GM18873 (cell line): Measurements from ENCODE around the gene CERS6.

Experiments
- ATAC-seq: cut with Tn5 transposase; IDR thresholded peaks from one replicate; pipeline ENCODE4 v1.9.1; 2021; ENCODE audit warnings: mild to moderate bottlenecking, moderate library complexity, moderate number of reproducible peaks; ENCODE audit not compliant: unreplicated experiment, low FRiP score

CERS6 gene

DNA sequence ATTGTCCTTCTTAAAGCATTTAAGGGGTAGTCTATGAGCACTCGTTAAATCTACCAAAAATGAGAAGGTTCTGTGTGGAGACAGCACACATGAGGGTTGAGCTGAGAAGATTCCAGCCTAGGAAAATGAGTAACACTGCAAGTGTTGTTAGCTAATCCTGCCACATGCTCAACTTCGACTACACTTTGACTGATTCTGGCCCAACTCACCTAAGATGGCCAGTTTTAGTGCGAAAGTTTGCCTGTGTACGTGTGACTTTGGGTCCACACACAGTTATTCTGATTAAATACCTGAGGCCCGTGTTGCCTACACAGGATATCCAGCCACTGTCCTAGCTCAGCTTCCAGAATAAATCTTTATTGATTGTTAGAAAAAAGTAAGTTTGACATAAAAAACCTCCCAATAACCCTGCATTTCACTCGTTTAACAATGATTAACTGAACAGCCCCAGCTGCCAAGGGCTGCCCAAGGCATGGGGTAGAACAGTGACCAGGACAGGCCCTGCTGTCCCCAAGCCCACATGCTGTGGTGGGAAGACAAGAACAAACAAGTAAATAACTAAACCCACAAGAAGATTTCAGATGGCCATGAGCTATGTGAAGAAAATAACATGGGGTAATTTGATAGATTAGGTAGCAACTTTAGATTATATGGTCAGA lies 14.7 kb upstream of the CERS6 start:
- ATAC-seq, result no peak

DNA sequence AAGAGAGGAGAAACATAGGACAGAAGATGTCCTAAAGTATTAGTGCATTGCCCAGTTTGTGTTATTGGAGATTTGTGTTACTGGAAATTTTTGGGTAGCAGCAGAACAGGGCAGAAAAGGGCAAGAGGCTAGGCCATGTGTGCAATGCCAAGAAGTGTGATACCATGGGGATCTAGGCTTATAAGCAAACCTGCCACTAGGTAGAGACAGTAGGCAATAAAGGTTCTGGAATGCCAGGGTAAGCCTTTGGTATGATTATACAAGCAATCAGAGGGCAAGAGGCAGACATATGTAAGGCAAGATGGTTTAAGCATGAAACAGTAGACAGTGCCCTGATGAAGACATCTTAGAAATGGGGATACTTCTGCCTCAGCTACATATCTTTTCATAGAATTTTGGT lies 12.3 kb upstream of the CERS6 start:
- no peak for ATAC-seq

DNA sequence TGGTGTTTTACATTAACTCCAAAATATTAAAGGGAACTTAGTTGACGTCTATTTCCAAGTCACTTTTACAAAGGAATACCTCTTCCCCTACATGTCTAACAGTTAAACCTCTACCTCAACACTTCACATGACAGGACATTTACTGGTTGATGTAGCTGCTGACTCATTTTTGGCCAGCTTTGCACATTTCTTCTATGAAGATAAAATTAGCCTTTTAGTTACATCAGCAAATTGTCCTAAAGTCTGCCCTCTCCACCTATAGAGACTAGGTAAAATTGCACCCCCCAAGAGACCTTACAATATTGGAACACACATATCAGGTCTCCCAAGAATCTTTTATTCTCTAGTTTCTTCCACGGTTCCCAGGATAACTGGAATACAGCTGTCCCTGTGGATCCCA lies 10.1 kb upstream of the CERS6 start:
- no peak for ATAC-seq

DNA sequence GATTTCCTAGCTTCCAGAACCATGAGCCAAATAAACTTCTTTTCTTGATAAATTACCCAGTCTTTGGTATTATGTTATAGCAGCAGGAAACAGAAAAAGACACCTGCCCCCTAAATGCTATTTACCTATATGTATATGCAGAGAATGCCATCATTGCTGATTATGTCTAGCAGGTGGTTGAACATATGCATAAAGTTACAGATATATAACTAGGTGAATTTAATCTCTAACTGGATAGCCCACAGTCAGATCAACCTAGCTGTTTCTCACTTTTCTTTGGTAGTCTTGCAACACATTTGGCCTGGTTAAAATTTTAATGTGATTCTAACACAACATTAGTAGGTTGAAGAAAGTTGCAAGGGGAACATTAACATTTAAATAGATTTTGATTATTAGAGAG lies 7.1 kb upstream of the CERS6 start:
- ATAC-seq, result no peak

- no peak for ATAC-seq
Measured at GRCh38 chr2:168449419-168449818, 6.7 kb upstream of the CERS6 start.

DNA sequence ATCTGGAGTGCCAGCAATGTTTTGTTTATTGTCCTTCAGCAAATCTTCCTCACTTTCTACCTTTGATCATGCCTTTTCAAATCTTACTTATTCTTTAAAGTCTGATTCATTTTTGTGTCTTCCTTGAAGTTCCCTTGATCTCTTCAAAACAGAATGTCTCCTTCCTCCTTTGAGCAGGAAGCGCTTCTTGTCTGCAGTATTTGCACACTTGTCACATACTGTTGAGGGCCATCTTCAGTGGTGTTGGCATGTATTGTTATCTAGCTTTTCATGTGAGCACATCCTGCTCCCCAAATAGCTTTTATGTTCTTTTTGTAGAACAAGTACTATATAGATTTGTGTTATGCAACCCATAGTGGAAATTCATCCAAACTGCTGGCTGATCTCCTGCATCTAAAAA lies 5.9 kb upstream of the CERS6 start:
- no peak for ATAC-seq

- no peak for ATAC-seq
Measured at GRCh38 chr2:168450732-168451131, 5.3 kb upstream of the CERS6 start.

DNA sequence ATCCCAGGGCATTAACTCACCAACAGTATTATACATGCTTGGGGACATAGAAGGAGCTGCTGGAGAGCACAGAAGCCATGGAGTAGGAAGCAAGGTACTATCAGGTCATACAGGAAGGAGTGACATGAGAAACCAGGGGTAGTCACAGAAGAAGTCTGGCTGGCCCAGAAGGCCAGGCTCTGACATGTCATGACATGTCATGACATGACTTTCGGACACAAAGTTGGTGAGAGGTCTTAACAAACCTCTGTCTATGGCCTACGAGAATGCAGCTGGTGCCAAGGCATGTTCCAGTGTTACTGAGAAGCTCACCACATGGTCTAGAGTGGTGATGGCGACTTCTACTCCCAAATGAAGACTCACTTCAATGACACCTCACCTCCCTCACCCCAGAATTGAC lies 3.3 kb upstream of the CERS6 start:
- ATAC-seq, result no peak

GRCh38 chr2:168453404-168453803 lies 2.7 kb upstream of the CERS6 start:
- ATAC-seq, result no peak

GRCh38 chr2:168454737-168455644 lies 1.1 kb upstream of the CERS6 start:
- ATAC-seq, result no peak

DNA sequence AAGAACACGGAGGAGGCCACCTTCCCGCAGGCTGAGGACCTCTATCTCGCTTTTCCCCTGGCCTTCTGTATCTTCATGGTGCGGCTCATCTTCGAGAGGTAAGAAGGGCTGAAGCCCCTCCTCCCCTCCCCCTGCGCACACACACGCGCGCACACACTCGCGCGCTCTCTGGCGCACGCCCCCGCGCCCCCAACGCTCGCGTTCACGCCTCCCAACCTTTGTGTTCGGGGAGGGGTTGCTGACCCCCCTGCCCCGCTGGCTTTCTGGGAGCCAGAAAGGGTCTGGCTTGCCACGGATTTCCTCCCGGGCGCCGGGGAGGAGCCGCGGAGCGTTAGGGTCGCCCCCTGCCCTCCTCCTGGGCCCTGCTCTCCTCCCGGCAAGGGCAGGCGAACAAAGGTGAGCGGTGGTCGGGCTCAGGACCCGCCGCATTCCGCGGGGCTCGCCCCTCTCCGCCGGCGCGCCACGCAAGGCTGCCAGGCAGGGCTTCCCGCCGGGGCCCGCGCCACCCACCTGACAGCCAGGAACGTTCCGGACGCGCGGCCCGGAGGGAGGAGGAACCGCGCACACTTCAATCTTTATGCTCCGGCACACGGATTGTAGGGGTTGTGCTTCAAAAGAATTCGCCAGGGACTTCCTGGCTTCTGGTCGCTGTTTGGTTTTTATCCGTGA lies 583 bp downstream of the CERS6 start:
- ATAC-seq, result peak; percentile 17

GRCh38 chr2:168457190-168457895 lies 1.3 kb downstream of the CERS6 start:
- ATAC-seq, result no peak

DNA sequence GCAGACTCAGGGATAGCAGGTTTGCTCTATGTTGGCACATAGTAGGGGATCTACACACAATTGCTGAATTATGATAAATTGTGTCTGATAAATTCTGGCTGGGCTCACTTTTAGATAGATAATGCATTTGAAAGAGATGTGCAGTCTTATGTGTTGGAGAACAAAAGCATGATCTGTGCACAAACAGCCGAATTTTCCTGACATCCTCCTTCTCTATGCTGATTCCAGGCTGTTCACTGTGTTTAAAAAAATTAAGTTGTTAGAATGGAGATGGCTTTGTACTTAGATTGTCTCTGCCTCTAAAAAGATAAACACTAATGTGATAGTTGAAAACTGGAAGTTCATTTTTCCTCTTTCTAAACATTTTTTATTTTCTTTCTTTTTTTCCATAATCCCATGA lies 2.1 kb downstream of the CERS6 start:
- no peak for ATAC-seq

DNA sequence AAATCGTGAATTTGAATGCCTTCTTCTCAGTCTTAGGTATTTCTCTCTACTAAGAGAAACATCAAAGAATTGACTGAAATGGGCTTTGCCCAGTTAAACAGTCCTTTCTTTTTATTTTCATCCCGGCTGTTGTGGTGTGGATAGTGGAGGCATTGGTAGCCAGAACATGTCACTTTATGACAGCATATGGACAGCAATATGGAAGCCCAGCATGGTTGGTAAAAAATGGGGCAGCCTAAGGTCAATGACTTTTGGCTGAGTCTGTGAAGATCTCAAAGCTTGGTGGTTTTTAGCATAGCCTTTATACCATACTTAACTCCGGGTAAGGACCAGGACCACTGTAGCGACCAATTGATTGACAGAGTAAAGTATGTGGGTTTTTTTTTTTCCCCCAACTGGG lies 3.2 kb downstream of the CERS6 start:
- no peak for ATAC-seq

DNA sequence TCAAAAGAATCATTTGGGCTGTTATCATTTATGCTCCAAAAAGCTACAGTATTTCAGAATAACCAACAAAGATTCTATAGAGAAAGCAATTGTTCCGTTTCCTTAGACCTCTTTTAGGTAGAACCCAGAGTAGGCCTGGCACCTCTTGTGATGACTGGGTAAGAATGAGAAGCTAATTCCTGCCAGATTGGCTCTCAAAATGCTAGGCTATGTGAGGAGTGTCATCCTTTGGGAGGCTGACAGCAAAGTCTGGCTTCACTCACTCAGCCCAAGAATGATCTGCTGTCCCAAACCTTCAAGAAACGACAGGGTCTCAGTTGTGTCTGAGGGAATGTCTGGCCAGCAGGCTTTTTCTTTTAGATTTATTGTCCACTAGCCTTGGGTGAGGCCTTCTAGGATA lies 4.5 kb downstream of the CERS6 start:
- no peak for ATAC-seq

DNA sequence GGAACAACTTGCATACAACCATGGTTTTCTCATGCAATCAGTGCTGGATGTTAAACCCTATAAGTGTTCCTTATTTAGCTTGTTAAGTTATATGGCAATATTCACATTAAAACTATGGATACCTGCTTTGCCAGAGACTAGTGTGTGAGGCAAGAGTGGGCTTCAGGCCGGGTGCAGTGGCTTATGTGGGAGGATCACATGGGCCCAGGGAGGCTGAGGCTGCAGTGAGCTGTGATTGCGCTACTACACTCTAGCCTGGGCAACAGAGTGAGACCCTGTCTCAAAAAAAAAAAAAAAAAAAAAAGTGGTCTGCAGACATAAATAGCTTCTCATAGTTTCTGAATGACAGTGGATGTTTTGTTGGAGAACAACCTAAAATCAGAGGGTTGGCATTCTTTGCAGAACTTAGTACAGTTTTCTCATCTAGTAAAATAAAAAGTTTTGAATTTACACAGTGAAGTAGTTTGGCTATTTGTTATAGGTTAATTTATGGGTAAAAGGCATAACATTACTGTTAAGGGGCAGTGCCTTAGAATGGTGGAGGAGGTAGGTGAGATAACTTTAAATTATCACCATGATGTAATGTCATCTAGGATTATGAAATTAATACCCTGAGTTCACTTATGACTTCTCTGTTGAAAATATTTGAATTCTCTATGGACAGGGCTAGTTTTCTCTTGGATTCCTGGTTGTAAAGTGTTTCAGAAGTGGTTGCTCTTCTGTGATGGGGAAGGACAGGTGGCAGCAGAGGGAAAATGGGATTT lies 5.3 kb downstream of the CERS6 start:
- ATAC-seq, result no peak

DNA sequence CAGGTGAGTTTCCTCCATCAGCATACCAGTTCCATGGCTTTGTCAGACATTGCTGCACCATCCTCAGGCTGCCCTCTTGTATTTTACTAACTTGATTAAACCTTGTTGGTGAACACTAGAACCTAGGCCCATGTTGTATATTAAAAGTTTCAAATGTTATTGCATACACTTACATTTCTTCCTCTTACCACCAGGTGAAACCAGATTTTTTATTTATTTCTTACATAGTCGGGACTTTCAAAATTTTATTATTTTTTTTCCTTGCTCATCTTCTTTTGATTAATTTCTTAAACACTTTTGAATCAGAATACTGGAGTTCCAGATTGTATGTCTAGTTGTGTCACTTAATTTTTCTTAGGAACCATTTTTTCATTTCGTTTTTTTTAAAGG lies 5.9 kb downstream of the CERS6 start:
- no peak for ATAC-seq

- ATAC-seq, result no peak
Measured at GRCh38 chr2:168462543-168463045, 6.5 kb downstream of the CERS6 start.

DNA sequence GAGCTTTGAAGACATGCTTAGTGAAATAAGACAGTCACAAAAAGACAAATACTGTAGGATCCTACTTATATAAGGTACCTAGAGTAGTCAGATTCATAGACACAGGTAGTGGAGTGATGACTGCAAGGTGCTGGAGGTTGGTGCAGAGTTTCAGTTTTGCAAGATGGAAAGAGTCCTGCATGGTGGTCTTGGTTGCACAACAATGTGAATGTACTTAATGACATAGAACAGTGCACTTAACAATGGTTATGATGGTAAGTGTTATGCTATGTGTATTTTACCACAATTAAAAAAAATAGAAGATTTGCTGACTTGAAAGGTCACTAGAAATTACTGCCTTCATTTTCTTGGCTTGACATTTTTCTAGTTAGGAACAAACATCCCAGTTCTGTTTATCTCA lies 9.5 kb downstream of the CERS6 start:
- no peak for ATAC-seq

DNA sequence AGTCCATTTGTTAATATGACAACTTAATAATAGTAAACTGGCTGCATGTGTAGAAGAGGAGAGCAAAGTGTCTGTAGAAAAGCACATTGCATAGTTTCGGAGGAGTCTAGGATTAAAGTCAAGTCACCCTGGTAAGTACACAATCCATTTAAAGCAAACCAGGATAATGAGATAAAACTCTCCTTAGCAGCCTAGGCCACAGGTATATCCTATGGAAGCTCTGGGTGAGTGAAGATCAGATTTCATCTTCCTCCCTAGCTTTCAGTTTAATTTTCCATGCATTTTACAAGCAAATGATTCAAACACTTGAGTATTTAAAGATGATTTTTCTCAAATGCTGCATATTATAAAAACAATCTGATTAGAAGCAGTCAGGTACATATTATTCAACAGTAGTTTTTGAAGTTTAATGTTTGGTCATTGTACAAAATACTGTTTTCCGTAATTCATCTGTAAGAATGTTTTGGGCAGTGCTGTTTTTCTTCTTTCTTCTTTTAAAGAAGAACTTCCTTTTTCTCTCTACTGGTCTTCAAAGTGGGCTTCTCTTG lies 10.2 kb downstream of the CERS6 start:
- ATAC-seq, result no peak
